ENCODE data around the gene ATP5MC2.

Gene ATP5MC2

DNA sequence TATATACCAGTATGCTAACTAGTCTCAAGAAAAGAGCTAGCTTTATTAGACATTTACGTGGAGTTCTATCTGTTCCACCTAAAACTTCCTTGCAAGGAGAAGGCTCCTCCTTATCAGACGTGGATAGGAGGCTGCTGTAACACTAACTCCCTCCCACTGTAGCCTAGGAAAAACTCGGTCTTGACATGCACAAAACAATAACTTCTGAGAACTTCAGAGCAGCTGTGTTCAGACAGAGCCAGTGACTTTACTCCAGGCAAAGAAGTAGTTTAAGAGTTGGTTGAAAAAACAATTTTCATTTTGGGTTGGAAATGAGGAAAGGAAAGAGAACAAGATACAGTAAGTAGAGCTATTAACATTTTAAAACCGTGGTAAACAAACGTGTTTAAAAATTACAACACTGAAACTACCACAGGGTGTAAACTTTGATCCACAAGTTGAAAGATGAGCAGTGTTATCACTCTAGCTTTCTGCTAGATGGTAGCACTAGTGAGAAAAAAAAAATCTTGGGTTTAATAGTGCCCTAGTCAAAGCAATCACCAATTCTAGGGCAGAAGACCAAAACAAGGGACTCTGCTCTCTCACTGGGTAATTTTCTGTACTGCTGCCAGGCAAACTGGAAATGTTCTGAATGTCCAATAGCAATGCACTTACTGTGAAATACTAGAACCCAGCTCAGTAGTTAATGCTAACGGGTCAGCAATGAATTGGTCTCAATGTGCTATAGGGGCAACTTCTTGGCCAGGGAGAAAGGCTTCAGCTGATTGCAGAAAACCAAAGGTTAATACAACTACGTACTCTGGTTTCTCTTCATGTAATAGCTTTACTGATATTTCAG lies 52.1 kb downstream of the ATP5MC2 start:
- peak; percentile 57 for DNase-seq
- in situ Hi-C loops (cut with MboI; ENCODE audit: low pct_unique_long_range_greater_than_20kb, low sequenced_read_pairs) = no loop called here

DNA sequence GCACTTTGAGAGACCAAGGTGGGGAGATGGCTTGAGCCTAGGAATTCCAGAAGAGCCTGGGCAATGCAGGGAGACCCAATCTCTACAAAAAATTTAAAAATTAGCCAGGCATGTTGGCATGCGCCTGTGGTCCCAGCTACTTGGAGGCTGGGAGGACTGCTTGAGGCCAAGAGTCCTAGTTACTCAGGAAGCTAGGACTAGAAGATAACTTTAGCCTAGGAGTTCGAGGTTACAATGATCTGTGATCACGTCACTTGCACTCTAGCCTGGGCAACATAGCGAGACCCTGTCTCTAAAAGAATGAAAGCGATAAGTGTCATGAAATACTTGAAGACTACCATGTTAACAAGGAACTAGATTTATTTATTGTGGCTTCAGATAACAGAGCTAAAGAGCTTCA lies 53.2 kb downstream of the ATP5MC2 start:
- in situ Hi-C loops (cut with MboI; ENCODE audit: low pct_unique_long_range_greater_than_20kb, low sequenced_read_pairs) = no loop called here
- DNase-seq = no peak

DNA sequence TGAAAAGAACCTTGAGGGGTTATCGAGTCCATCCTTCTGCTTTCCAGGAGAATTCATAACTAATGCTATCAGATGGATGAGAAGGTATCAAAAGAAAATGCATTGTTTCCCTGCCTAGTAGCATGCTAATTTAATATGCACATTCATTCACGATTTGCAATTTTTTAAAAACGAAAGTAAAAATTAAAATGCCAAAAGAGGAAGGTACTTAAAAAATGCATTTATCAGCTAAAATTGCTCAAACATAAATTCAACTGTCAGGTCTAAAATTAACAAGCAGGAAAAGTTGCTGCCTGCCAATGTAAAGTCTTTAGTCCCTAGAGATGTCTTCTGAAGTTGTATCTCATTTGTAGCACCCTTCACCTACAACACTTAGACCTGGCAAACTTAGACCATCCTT lies 57.6 kb downstream of the ATP5MC2 start:
- DNase-seq = peak; percentile 53
- in situ Hi-C loops (cut with MboI; ENCODE audit: low pct_unique_long_range_greater_than_20kb, low sequenced_read_pairs) = no loop called here

DNA sequence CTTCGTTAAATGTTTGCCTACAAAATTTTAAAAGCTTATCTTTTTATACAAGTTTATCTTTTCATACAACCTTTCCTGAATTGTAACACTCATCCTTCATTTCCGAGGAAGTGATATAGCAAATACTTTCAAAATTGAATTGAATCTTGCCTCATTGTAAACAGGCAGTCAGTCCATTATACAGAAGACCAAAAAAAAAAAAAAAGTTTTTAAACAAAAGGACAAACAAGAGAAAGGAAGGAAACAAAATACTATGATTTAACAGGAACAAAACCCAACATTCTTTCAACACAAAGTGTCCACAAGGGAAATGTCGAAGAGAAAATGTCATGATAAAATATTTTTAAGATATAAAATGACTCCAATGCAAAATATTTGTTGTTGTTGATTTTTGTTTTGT lies 58.2 kb downstream of the ATP5MC2 start:
- no peak for DNase-seq
- in situ Hi-C loops (cut with MboI; ENCODE audit: low pct_unique_long_range_greater_than_20kb, low sequenced_read_pairs) = no loop called here

DNA sequence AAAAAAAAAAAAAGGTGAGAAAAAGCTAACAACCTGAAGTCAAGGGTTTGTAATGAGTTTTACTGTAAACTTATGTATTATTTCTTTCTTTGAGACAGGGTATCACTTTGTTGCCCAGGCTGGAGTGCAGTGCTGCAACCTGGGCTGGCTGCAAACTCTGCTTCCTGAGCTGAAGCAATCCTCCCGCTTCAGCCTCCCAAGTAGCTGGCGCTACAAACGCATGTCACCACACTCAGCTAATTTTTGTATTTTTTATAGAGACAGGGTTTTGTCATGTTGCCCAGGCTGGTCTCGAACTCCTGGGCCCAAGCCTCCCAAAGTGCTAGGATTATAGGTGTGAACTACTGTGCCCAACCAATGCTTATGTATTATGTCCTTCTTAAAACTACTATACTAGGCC lies 58.9 kb downstream of the ATP5MC2 start:
- no peak for DNase-seq
- in situ Hi-C loops (cut with MboI; ENCODE audit: low pct_unique_long_range_greater_than_20kb, low sequenced_read_pairs) = no loop called here
